Measurements from ENCODE around the gene CCT7.

CCT7 gene

DNA sequence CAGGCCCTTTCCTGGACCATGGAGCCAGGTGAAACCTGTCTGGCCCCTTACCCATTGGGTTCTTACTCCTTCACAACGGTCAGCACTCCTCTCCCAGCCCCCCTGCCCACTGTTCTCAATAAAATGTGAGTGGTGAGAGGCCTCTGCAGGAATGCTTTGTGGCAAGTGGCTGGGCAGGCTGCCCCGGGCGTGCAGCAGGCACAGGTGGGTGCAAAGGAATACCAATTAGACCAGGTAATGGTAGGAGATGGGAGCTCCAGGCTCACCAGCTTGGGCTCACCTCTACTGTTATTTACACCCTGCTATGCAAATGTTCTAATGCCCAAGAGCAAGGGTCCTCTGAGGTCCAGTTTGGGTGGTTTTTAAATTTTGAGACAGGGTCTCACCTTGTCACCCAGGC is 7.0 kb upstream of the CCT7 start:
- DNase-seq = no peak

DNA sequence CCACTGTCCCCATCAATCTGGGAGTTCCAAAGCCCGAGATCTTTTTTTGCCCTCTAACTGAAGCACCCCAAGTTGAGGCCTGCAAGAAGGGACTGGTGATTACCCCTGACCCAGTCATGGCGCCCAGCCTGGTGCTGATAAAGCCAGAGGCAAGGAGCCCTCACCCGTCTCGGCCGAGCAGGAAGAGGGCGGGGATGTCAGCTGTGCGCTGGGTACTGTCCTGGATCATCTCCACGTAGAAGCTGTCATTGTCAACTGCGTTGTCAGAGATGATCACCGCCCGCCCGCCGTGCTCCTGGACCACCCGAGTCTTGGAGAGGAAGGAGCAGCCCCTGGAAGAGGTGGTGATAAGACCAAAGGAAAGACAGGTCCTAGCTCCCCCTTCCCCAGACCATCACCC is 5.5 kb upstream of the CCT7 start:
- no peak for DNase-seq

DNA sequence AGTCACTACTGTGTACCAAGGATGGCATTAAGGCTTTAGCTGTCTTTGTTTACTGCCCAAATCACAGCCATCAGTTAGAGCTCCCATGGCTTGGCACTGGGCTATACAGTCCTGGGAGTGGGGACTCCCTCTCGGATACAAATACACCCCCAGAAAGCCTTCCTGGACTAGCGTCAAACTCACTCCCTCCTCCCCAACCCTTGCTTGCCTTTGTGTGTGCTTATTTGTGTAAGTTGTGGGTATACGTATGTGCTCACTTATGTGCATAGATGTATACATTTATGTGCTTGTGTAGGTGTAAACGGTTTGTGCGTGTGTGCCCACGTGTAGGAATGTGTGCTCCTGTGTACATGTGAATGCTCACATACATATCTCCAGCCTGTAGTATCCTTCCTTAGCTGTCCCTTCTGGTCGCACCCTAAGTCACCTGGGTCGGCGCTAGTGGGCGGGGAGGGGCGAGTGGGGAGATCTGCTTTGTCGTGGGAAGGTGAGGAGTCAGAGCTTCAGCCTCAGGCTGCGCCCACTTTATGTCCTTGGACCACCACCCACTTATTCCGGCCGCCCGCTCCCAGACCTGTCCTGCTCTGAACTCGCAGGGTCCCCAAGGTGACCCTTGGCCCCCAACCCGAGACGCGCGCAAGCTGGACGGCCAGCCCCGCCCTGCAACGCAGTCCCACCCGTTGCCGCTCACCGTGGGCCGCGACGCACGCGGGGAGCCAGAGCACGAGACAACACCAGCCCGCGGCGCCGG is 1.5 kb upstream of the CCT7 start:
- DNase-seq = peak; percentile 6

DNA sequence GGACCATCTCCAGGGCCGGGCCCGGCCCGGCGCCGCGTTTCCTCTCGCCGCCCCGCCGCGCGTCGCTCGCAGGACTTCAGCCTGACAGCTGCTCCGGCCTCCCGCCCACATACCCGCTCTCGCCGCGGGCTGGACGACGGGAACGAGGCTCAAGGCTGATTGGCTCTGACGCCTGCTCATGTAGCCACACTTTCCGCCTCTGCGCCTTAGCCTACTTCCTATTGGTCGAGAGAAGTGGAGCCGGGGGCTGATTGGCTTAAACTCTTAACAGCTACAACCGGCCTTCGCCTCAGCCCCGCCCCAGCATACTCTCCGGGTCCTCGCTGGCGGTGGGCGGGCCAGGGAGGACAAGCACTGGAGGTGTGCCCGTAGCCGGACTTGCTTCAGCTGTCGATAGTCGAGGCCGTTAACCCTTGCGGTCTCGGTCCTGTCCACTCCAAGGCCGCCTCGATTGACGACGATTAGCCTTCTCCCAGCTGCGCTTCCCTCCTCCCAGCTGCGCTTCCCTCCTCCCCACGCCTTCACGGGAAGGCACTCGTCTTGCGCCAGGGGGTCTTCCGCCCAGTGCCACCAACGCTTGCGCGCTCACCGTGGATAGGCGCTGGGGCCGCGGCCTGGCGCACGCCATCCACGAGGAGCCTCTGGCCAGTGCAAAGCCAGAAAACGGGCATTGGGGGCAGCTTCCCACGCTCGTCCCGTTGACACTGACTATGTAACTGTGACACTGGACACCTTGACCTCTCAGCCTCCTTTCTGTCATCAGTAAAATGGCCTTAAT is 765 bp upstream of the CCT7 start, which contains the start of gene PRADC1:
Gene PRADC1 (minus strand): TSS at position 86 of the 778 bp plus-strand sequence. CDS start 79 bp downstream, at position 7.
- DNase-seq = peak; percentile 98

DNA sequence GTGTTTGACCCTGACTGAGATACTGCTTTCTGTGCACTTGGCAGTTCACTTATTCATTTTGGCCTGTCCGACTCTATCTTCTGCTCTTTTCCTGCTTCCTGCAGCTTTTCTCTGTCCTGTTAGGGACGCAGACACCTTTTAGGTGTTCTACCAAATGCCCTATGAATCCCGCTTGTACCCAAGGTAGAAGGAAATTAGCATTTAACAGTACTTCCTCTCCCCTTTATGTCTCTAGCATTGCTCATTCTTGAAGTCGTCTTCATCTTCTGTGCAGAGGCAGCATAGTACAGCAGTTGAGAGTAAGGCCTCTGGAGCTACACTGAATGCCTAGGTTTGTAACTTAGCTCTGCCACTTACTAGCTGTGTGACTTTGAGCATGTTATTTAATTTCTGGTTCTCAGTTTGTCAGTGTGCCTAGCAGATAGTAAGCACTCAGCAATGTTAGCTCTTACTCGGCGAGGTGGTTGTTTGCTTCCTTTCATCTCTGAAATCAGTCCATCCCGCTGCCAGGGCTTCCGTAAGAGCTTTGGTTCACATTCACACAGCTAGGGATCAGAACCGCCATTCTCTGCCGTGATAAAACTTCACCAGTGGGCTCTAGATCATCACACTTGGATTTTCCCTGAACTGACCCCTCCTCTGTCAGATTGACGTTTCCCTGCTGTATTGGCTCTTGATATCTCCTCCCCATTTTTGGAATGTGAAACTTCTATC is 1.4 kb downstream of the CCT7 start:
- no peak for DNase-seq

DNA sequence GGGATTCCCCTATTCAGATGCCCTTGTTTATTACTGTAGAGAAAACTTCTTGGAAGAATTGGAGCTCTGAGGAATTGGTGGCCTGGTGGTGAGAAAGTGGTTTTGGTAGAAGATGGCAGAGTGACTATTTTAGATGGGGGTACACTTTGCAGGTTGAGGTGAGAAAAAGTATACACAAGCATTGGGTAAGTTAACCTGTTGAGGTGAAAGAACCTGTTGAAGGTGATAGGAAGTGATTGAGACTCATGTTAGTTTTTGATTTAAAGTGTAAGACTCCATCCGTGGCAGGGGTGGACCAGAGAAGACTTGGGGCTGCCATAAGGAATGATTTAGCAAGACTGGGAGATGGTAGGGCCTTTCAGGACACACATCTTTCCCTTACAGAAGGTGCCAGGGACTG is 3.1 kb downstream of the CCT7 start:
- no peak for DNase-seq

DNA sequence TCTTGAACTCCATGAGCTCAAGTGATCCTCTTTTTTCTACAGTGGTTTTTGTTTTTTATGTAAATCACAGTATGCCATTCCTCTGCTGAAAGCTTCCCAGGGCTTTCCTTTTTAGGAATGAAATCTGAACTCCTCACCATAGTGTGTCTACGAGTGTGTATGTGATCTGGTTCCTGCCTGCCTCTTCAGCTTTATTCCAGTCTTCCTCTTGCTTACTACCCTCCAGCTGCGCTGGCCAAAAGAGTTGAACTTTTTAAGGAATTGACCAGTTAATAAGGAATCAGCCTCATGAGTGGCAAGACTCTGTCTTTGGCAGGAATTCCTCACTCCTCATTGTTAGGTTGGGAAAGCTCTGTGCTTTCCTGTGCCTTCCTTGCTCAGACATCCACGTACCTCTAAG is 4.0 kb downstream of the CCT7 start:
- DNase-seq = no peak

DNA sequence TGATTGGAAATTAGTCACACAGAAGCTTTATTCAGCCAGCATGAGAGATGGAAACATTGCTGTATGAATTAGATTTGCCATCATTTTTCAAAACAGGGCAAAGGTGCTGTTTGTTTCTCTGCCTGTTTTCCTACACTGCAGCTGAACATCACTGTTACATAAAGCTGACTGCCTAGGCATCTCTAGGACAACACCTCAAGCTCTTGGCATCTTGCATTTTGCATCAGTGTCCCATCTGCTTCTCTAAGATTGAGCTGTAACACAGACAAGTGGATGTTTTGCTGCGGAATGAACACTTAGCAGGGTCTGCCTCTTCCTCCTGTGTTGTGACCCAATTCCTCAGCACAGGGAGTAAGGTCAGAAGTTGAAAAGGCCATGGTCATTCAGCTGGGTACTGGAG is 4.9 kb downstream of the CCT7 start:
- no peak for DNase-seq

DNA sequence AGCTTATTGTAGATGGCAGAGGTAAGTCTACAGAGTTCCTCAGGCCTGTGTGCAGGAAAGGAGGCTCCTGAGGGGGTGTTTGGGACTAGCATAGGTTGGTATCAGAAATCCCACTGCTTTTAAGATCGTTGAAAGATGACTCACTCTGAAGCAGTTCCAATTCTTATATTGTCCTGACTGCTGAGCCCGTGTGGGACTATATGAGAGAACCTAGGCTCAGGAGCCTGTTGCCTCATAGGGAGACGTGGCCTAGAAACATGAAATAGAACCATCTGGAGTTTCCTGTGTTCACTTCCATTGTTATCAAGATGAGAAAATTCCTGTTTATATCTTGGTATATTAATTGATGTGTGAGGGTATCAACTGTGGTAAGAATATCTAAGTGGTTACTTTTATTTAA is 5.7 kb downstream of the CCT7 start:
- no peak for DNase-seq

DNA sequence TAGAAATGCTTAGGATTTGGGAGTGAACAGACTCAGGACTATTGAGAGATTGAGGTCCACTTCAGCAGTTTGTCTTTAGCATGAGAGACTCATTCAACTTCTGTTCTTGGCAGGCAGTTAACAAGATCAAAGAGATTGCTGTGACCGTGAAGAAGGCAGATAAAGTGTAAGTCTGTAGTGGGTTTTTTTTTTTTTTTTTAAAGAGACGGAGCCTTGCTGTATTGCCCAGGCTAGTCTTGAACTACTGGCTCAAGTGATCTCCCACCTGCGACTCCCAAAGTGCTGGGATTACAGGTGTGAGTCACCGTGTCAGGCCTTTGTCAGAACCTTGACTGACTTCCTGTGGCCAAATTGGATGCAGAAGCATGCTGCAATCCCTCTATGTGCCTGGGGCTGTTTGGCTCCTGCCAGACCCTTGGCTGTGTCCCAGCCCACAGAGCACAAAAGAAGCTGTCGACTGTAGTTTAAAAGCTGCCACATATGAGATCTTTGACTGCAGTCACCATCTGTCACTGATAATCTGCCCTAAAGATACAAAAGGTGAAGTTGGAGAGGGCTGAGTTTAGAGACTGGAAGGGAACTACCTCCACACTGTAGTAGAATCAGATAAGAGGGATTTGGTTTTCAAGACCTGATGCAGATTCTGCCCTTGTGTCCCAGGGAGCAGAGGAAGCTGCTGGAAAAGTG is 9.9 kb downstream of the CCT7 start:
- no peak for DNase-seq

DNA sequence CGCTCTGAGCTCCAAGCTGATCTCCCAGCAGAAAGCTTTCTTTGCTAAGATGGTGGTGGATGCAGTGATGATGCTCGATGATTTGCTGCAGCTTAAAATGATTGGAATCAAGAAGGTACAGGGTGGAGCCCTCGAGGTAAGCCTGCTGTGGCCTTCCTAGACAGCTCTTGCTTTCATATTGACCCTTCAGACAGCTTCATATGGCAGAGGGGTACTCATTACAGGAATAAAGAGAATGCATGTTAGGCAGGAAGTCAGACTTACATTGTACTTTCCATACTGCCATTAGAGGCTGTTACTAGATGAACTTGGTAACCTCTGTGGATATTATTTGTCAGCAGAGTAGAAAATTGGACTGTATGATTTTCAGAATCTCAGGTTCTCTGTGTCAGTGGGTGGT is 10.5 kb downstream of the CCT7 start:
- DNase-seq = no peak

DNA sequence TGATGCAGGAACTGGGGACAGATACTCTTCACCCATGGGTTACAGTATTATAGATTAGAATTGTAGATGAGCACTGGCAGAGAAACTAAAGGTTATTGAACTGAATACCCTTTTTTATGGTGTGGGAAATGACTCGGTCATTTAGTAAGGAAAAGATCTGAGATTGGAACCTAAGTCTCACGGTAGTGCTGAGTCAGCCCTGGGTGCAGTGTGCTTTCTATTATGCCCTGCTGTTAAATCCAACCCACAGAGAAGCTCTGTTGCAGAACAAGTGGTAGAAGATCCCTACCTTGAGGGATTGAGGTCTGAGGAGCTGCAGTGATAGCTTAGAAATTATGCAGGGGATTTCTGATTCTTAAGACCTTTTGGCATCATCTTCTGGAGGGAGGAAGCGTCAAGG is 12.7 kb downstream of the CCT7 start:
- DNase-seq = no peak

DNA sequence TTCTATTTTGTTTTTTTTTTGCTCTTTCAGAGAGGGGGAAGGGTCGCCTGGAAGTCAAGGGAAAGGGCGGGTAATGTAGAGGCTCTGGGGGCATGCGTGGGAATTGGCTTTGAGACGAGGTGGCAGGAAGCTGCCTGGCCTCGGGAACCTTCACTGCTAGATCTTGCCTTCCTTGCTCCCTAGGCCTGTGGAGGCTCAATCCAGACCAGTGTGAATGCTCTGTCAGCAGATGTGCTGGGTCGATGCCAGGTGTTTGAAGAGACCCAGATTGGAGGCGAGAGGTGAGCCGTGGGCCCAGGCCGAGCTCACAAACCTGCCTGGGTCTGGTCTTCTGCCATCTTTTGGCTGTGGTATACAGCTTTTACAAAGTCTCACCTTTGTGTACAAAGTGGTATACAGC is 15.5 kb downstream of the CCT7 start:
- DNase-seq = no peak

DNA sequence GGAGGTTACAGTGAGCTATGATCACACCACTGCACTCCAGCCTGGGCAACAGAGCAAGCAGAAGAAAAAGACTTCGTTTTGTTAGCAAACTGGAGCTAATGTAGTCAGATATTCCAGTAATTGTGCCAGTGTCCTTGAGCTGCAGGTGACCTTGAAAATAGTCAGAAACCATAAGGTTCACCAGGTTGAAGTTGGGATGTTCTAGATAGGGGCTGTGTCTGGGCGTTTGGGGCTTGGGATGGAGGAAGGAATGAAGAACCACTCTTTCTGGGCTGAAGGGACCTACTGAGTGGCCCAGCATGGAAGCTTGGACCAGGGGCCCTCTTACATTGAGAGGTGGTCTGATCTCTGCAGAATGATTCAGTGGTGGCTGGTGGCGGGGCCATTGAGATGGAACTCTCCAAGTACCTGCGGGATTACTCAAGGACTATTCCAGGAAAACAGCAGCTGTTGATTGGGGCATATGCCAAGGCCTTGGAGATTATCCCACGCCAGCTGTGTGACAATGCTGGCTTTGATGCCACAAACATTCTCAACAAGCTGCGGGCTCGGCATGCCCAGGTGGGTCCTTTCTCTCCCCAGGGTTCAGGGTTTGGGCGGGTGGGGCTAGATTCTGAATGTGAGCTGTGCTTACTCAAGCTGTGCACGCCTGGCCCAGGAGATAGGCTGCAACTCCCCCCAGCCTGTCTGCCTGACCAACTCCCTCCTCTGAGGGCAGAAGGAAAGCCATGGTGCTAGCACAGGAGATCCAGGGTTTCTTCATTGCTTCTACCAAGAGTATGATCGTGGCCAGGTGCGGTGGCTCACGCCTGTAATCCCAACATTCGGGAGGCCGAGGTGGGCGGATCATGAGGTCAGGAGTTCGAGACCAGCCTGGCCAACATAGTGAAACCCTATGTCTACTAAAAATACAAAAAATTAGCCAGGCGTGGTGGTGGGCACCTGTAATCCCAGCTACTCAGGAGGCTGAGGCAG is 17.1 kb downstream of the CCT7 start:
- DNase-seq = no peak

DNA sequence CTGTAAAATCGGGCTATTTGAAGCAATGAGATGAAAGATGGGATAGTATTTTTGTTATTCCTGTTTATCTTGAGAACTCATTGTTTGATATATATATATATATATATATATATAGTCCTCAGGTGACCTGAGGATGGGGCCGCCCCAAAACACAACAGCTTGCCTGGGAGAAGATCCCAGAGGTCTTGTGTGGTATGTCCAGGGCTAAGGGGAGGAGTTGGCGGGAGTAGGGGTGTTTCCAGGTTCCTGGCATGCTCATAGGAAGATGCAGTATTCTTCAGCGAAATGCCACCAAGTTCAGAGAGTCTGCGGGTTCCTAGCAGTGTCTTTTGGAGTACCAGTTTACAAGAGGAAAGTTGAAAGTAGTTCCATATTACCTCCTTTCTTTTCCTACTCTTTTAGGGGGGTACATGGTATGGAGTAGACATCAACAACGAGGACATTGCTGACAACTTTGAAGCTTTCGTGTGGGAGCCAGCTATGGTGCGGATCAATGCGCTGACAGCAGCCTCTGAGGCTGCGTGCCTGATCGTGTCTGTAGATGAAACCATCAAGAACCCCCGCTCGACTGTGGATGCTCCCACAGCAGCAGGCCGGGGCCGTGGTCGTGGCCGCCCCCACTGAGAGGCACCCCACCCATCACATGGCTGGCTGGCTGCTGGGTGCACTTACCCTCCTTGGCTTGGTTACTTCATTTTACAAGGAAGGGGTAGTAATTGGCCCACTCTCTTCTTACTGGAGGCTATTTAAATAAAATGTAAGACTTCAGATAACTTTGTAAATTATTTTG is 18.3 kb downstream of the CCT7 start:
- no peak for DNase-seq

DNA sequence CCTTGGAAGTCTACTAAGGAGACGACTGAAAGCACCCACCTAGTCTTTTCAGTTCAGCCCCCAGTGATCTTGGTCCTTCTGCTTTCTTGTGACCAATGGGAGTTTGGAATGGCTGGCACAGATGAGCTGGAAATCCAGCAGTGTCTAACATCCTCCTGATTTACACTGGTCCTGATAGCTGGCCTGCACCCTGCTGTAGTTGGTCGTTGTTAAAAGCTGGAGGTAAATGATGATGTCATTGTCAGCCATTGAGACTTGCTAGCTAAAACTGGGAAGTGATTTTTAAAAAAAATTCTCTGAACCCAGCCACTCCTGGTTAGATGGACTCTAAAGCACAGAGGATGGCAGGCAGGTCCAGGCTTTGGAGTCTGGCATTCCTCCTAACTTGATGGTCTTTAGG is 19.3 kb downstream of the CCT7 start:
- DNase-seq = no peak

DNA sequence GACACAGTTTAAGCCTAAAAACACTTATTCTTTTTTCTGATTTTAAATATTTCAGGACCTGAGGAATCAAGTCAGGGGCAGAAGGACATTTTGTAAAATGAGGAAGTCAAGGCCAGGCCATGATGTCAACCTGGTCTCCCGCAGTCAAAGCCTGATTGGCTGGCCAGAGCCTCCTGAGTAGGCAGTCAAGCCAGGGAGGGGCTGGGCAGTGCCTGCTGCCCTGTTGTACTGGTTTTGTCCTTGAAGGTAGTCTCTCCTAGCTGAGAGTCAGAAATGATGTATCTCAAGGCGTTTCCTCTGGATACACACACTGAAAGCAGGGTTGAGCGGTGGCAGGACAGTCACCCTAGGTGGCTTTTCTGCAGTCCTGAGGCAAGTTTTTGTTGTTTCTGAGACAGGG is 19.8 kb downstream of the CCT7 start:
- DNase-seq = no peak

DNA sequence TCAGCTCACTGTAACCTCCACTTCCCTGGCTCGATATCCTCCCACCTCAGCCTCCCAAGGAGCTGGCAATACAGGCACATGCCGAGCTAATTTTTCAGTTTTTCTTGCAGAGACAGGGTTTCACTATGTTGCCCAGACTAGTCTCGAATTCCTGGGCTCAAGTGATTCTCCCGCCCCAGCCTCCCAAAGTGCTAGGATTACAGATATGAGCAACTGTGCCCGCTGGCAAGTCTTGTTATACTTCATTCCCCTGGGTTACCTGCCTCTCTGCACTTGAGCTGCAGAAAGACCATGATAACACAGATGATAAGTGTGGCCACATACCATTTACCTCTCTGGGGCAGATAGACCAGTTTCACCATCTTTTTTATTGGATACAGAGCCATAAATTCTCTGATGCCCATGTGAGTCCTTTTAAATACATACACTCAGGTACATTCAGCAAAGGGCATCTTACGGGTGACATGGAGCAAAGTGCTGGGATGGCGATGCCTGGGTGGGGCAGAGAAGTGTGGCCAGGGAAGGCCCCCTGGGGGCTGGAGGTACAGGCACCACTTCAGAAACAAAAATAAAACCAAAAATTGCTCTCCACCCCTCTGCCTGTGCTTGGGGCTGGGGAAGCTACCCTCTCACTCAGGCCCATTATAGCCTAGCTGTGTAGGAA is 20.4 kb downstream of the CCT7 start:
- DNase-seq = no peak

DNA sequence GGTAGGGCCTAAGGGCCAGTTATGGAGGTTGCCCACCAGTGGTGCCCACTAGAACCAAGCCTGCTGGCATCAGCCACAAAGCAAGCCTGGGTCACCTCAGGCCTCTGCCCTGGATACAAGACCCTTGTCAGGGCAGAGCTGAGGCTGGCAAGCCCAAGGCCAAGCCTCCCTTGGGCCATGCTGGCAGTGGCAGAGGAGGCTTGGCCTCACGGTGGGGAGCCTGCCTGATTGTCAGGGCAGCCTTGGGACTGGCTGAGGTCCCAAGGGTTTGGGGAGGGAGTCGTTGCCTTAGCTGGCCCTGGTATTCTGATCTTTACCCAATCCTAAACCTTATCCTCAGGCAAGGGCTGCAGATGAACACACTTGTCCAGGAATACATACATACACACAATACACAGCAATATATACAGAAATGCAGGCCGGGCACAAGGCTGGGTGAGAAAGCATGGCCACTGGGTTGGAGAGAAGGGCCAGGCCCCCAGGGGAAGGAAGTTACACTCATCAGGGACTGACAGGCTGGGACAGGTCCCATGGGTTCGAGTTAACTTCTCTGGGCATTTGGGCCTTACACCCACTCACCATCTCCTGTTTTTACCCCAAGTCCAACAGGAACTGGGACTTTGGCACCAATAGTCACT is 21.0 kb downstream of the CCT7 start:
- DNase-seq = no peak
